Measurements from ENCODE around the gene FGFR2.
"Not testable (repeated sequence)": the region's sequence is repeated elsewhere in the genome, so short reads cannot be mapped to it uniquely, and the experiment has no call there.

FGFR2 gene

DNA sequence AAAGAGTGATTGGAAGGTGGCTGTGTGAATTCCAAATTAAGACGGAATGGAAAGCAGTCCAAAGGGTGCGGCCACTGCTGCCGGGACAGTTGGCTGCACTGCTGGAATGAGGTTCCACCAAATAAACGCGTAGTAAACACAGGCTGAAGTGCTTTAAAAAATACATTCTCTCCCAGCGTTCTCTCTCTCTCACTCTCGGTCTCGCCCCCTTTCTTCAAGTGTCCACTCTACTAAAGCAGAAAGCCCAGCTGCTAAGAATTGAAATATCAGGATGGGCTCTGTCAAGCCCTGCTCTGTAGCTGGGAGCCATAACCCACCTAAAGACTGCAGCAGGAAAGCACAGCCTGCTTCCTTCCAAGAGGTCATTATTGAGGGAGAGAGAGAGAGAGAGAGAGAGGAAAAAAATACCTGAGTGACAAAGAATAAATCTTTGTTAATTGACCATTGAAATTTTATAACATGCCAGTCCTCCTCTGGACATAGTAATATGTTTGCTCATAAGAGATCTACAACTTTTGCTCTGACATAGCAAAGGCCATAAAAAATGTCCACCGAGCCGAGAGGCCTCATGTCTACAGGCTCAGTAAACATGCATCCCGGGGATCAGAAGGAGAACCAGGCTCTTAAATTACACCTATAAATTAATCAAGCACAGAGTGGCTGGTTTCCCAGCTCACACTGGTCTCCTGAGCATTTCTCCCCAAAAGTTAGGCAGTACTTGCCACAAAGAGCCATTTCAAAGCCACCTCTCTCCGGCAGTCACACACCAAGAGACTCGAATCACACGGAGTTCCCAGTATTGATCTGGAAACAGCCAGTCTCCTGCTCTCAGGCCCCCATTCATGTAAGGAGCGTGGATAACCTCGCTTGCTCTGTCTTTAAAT is 72.8 kb downstream of the FGFR2 start:
- DNase-seq (ENCODE audit: low read depth in 1 of 2, low spot score in 1 of 2) = no peak

DNA sequence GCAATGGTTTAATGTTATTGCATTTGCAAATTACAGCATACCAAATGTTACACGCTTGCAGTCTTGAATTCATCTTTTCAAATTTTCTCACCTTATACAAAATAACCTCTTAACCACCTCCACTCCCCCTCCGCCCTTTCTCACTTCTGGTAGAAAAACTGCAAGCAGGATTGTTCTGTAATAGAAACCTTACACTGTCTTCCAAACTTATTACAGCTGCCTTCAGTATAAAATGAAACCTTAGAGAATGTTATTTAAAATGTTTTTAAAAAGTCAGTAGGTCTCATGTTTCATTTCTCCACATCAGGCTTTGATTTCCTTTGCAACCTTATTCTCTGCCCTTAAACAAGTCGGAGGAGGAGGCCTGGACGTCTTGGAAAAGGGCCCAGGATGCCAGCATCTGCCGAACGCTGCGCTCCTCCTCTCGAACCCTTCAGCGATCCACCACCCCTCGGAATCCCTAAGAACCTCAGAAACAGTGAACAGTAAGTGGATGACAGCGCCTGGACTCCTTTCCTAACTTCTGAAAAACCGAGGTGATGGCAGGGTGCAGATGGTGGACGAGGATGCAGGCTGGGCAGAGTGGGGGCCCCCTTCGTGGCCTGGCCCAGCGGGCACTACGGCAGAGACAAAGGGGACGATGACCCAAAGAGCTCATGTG is 74.0 kb downstream of the FGFR2 start:
- no peak for DNase-seq (ENCODE audit: low read depth in 1 of 2, low spot score in 1 of 2)

DNA sequence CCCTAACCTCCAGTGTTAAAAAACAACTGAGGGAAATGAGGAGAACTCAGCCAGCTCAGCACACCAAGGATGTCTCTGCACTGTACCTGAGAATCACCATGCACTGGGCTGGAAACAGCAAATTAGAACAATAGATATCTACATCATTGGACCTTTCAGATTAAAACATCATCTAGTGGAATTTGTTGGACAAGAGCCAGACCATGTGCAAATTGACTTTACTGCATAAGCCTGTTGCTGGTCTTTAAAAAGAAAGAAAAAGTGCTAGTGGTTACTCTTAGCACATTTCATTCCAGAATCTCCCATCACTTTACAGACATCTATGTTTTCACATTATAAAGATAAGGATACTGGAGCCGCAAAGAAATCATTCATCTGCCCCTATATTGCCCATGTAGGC is 75.4 kb downstream of the FGFR2 start:
- no peak for DNase-seq (ENCODE audit: low read depth in 1 of 2, low spot score in 1 of 2)

DNA sequence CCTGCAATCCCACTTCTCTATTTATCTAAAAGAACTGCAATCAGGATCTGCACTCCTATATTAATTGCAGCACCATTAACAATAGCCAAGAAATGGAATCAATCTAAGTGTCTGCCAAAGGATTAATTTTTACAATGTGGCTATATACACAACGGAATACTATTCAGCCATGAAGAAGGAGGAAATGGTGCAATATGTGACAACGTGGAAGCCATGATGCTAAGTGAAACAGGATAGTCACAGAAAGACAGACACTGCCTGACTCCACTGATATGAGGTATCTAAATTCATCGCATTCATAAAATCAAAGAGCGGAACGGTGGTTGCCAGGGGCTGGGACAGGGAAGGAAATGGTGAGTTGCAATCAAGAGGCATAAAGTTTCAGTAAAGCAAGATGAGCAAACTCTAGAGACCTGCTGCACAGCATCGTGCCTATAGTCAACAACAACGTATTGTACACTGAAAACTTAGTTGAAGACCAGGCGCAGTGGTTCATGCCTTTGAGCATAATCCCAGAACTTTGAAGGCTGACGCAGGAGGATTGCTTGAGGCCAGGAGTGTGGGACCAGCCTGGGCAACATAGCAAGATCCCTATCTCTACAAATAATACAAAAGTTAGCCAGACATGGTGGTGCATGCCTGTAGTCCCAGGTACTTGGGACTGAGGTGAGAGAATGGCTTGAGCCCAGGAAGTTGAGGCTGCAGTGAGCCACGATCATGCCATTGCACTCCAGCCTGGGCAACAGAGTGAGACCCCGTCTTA is 76.3 kb downstream of the FGFR2 start:
- no peak for DNase-seq (ENCODE audit: low read depth in 1 of 2, low spot score in 1 of 2)

DNA sequence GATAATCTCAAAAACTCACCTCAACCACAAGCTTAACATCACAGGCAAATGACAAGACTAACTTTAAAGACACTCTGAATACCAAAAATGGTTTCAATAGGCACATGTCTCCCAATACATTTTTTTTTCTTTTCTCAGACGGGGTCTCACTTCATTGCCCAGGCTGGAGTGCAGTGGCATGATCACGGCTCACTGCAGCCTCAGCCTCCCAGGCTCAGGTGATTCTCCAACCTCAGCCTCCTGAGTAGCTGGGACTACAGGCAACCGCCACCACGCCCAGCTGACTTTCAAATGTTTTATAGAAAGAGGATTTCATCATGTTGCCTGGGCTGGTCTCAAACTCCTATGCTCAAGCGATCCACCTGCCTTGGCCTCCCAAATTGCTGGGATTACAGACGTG is 77.7 kb downstream of the FGFR2 start:
- DNase-seq (ENCODE audit: low read depth in 1 of 2, low spot score in 1 of 2) = not testable (repeated sequence)

DNA sequence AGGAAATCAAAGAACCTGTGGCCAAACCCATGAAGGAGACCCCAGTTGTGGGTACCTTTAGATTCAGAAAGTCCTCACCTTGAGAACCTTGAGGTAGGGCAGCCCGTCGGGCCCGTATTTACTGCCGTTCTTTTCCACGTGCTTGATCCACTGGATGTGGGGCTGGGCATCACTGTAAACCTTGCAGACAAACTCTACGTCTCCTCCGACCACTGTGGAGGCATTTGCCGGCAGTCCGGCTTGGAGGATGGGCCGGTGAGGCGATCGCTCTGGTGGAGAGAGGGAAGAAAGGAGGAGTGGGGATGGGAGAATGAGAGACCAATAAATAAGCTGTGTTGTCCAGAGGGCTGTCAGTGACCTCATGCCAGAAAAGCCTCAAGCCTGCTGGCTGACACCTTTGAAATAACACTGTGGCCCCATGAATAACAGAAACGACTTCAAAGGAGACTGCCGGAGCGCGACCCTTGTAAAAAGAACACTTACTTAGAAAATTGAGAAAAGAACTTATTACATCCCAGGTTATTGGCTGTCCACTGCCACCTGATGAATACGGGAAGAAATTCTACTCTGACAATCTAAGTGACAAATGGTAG is 78.2 kb downstream of the FGFR2 start:
- no peak for DNase-seq (ENCODE audit: low read depth in 1 of 2, low spot score in 1 of 2)

DNA sequence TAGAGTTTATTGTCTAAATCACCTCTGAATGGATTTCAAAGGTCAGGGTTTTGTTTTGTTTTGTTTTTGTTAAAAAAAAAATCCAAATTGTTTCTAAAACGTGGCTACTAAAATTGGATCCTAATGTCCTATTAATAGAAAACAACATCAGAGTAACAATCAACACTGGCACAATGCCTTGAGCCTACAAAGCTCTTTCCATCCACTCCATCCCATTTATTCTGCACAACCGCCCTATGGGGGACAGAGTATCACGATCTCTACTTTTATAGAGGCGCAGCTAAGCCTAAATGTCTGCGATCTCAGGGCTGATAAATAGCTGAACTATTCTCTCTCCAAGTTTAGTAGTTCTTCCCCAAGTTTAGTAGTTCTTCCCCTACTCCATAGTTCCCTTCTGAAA is 78.8 kb downstream of the FGFR2 start:
- DNase-seq (ENCODE audit: low read depth in 1 of 2, low spot score in 1 of 2) = no peak

DNA sequence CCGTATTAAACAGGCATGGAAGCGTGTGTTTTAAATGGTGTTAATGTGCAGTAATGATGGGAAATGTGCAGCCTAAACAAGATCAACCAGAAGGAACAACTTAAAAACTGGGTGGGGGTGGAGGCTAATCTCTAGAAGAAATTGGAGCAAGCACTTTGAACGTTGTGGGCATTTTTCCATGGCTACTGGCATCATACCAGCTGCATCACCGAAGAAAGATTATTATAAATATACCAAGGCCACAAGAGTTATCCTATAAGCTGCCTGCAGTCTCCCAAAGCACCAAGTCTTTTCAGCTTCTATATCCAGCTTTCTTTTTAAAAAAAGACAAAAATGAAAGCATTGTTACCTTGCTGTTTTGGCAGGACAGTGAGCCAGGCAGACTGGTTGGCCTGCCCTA is 79.9 kb downstream of the FGFR2 start:
- no peak for DNase-seq (ENCODE audit: low read depth in 1 of 2, low spot score in 1 of 2)

DNA sequence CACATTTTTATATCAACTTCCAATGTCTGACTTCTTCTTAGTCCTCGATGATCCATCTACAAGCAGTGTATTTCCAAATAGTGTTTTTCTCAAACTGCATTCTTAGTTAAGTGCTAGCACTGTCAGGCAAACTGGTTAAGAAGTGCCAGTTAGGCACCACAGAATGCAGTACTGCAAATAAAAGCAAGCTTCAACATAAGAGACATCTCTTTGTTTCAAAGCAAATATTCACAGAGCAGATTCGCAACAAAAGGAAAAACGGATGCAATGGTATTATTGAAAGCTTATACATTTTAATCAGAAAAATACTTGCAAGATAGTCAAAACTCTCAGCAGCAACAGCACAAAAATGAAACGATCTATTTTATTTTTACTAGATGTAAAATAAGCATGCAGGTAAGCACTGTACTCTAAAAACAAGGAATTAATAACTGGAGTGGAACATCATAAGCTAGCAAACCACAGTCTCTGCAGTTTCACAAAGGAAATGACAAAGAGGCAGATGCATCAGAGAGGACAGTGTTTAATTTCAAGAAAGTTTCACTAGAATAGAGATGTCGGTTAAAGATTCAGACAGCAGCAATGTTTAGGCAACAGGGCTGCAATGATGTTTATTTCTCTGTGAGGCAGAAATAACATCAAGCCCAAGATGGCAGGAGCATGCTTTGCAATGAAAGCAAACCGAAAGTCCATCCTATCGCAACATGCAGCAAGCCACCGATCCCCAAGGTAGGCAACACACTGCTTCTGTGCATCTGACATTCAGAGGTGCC is 82.0 kb downstream of the FGFR2 start:
- DNase-seq (ENCODE audit: low read depth in 1 of 2, low spot score in 1 of 2) = no peak

DNA sequence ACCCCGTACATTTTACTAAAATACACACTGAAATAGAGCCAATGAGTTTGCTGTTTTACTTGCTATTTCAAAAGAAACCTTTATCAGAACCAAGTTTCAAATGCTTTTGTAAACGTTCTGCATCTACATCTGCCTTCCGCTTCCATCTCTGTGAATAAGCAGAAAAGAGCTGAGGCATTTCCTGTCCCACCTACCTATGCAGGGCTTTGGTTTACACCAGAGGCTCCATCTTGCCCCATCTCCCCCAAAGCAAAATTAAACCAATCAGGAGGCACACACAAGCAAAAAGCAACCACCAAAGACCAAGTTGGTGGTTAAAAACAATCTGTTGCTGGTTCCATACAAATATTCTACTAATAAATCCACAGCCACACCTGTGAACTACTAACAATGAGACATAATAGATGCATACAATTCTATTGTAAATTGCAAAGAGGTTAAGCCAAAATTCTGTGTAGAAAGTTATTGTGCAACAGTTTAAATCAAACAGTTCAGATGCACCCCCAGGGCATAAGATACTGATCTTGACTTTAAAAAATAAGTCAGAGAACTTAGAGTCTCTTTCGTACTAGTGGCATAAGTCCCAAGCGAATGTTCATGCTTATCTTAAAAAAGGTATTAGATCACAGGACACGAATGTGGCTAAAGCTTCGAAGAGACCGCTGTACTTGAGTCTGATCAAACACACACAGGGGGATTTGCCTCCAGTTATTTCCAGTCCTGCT is 83.9 kb downstream of the FGFR2 start:
- DNase-seq (ENCODE audit: low read depth in 1 of 2, low spot score in 1 of 2) = no peak

DNA sequence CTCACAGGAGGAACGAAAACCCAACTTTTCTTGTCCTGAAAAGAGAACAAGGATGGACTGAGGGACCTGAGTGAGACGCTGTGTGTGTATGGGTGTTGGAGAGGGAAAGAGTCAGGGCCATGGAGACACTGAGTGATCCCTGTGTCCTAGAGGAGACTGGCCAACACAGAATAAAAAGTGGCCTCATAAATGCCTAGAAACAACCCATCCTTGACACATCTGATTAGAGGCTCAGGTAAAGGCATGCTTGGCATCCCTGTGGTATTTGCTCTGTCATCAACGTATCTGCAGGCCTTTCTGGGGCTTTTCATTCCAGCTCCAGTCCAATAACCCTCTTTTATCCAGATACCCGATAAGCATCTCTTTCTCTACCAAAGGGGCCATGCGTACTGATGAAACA is 86.3 kb downstream of the FGFR2 start:
- DNase-seq (ENCODE audit: low read depth in 1 of 2, low spot score in 1 of 2) = no peak

DNA sequence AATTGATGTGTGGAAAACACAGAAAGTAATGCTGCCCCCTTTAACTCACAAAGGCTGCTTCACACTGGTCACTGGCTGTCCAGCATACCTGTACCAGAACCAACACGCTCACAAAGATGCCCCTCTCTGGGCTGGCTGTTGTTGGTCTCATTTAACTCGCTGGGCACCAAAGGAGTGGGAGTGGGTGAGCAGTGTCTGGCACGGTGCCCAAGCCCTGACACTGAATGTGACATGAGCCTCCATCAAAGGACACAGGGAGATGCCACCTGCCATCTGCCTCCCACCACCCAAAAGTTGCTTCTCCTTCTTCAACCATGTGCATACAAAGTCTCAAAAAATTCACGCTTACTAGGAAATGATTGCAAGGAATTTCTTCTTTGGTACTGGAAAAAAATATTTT is 86.8 kb downstream of the FGFR2 start:
- DNase-seq (ENCODE audit: low read depth in 1 of 2, low spot score in 1 of 2) = no peak

DNA sequence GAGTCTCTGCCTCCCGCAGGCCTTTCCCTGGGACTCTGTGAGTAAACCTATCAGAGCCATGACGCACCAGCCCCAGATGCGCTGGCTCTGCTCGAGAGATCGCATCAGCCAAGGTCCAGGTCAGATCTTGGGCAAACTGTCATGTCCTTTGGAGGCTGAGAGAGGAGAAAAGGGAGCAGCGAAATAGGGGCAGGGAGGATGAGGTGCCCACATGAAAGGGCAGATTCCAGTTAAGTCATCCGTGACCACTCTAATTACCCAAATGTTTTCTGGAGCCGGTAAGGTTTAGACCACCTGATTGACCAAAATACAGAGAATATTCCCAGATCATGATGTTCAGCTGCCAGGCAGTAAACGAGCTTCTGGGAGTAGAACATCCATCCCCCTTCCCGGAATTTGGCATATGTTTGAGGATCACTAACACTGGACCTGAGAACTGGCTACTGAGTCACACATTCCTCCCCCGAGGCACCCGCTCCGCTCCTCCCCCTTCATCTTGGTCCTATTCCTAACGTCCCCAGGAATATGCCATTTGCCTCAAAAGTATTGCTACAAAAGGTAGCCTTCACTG is 88.0 kb downstream of the FGFR2 start:
- no peak for DNase-seq (ENCODE audit: low read depth in 1 of 2, low spot score in 1 of 2)

DNA sequence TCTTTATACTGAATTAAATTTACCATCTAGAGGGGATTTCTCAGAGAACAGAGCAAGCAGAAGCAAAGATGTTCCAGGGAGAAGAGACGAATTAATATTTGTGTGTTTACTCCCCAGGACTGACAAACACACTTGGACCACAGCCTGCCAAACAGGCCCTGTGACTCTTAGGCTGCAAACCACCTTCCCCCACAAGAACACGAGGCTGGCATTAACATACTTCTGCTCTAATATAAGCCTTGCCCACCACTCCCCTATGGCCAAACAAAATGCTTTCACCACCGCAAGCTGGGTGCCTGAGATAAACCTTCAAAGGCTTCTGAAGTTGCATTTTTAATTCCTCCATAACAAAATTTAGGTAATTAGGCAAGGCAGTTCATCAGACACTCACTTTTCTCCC is 88.4 kb downstream of the FGFR2 start:
- DNase-seq (ENCODE audit: low read depth in 1 of 2, low spot score in 1 of 2) = no peak

DNA sequence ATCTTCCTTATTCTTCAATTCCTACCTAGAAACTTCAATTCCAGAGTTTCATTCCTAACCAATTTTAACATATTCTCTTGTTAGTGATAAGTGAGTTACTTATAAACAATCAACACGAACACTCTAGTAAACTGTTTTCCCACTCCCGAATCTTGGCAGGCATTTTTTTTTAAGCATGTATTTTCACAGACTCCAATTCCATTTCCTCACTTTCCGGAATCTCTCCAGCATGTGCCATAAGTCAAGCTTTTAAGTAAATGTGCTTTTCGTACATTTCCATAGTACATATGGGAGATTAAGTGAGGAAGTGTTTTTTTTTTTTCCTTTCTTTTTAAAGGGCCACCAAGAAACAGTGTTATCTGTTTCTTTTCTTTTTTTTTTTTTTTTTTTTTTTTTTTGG is 89.1 kb downstream of the FGFR2 start:
- no peak for DNase-seq (ENCODE audit: low read depth in 1 of 2, low spot score in 1 of 2)

DNA sequence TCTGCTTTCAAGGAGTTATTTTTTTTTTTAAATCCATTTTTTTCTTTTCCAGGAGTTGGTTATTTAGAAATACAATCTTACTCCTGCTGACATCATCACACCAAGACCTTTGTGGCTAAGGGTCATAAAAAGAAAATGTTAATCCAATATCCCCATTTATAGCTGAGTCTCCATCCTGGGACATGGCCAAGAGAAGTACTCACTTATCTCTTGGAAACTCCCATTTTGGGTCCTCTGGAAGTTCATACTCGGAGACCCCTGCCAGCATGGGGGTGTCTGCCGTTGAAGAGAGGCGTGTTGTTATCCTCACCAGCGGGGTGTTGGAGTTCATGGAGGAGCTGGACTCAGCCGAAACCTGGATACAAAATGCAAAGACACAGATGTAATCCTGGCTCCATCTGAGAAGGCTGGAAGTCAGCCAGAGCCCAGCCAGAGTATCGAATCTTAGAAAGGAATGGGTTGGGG is 94.6 kb downstream of the FGFR2 start:
- no peak for DNase-seq (ENCODE audit: low read depth in 1 of 2, low spot score in 1 of 2)

DNA sequence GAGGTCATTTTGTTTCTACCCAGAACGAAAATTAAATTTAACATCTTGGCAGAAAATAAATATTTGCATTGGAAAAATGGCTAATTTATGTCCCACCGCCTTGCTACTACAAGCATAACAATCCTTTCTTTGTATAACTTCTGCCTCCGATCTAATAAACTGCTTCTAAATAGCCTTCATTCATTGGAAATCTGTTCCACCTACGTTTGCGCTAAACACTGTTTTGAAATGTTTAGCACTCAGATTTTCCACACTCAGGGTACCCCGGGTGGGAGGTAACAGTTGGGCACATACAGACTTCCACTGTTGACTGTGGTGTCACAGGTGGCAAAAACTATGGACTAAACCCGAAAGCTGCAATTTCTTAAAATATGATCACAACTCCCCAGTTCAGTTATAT is 96.4 kb downstream of the FGFR2 start:
- no peak for DNase-seq (ENCODE audit: low read depth in 1 of 2, low spot score in 1 of 2)

DNA sequence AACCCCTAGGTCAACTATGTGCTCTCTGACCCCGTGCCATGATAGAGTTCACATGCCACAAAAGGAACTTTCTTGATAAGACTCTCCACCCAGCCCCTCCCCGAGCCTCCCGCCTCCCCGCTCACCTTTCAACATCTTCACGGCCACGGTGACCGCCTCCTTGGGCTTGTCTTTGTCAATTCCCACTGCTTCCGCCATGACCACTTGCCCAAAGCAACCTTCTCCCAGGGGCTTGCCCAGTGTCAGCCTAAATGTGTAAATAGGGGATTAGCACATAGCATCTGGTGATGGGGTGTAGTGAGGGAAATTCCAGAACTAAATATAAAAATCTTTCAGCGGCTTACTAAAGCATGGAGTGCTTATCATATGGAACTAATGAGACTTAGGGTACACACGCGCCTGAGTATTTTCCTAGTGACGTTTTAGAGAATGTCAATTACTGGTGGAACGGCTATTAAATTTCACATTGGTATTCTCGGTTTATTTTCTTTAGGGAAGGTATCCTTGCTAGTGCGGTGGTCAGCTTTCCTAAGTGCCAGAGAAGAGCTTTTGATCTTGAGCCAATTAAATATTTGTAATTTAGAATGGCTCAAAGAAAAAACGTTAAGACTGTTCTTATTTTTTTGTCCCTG is 97.4 kb downstream of the FGFR2 start:
- no peak for DNase-seq (ENCODE audit: low read depth in 1 of 2, low spot score in 1 of 2)

Measured in activated CD4-positive, alpha-beta T cell treated with anti-CD3 and anti-CD28 coated beads, Interleukin-2, amount 50 U/mL, for 24 hours (primary cell).